Tibial artery (tissue), 4 donors: Measurements from ENCODE around the gene SETD5.

Experiments
- DNase-seq, 2 donors: peaks; one replicate each; pipeline ENCODE4 v3.0.0-alpha.2; 2019
- H3K27ac ChIP-seq, 2 donors: fragments of 200-600 bp; sonication (generic) in 1 of 2; 1 replicate in 1 of 2; 2 replicates in 1 of 2; pipeline ENCODE4 v1.5.1; 2018 to 2019; ENCODE audit warnings: mild to moderate bottlenecking in 1 of 2
- H3K27me3 ChIP-seq, 2 donors: fragments of 200-600 bp; sonication (generic) in 1 of 2; one replicate each; pipeline versions ENCODE4 v1.5.1 to v1.6.0; 2016 to 2019
- H3K36me3 ChIP-seq, 3 donors: fragments of 200-600 bp; sonication (generic) in 2 of 3; one replicate each; pipeline ENCODE4 v1.5.1; 2016 to 2019; ENCODE audit warnings: mild to moderate bottlenecking in 2 of 3
- H3K4me1 ChIP-seq, 4 donors: fragments of 200-600 bp; sonication (generic) in 2 of 4; 1 replicate in 3 of 4; 2 replicates in 1 of 4; pipeline ENCODE4 v1.5.1; 2016 to 2019
- H3K4me3 ChIP-seq, 2 donors: fragments of 200-600 bp; sonication (generic) in 1 of 2; 1 replicate in 1 of 2; 2 replicates in 1 of 2; pipeline ENCODE4 v1.5.1; 2018 to 2019; ENCODE audit warnings: mild to moderate bottlenecking in 2 of 2
- H3K9me3 ChIP-seq, 3 donors: fragments of 200-600 bp; sonication (generic) in 1 of 3; one replicate each; pipeline ENCODE4 v1.5.1; 2016 to 2019
- CTCF ChIP-seq, 2 experiments: fragments of 200-600 bp in 1 of 2; fragments of 450-650 bp in 1 of 2; IDR thresholded peaks; one replicate each; pipeline ENCODE4 v1.5.1; 2017 to 2019; ENCODE audit warnings: antibody characterized with exemption in 2 of 2, mild to moderate bottlenecking in 1 of 2, moderate library complexity in 1 of 2
- intact Hi-C: fragments of 100-400 bp; cut with DNase I; formaldehyde crosslinking; loops from one replicate; pipeline ENCODE4 v1.15.0; 2023; ENCODE audit warnings: low total_unique reads

Gene SETD5

GRCh38 chr3:9402410-9403228 is 5.2 kb downstream of the SETD5 start:
- no peaks in the 10 kb centered on the region for H3K27me3 ChIP-seq
- peaks cover 0 to 88% (median 67%) of the 10 kb centered on the region in 4 donors for H3K4me1 ChIP-seq
- intact Hi-C loops = no loop called here
- no peaks in the 10 kb centered on the region for H3K36me3 ChIP-seq
- peak overlapping the region in 1 of 2 donors; percentile 100 for H3K27ac ChIP-seq
- no peak for DNase-seq
- H3K4me3 ChIP-seq = no peak overlapping the region
- no peak for TF ChIP-seq CTCF (IDR thresholded peaks at IDR 0.05)
- no peaks in the 10 kb centered on the region for H3K9me3 ChIP-seq

DNA sequence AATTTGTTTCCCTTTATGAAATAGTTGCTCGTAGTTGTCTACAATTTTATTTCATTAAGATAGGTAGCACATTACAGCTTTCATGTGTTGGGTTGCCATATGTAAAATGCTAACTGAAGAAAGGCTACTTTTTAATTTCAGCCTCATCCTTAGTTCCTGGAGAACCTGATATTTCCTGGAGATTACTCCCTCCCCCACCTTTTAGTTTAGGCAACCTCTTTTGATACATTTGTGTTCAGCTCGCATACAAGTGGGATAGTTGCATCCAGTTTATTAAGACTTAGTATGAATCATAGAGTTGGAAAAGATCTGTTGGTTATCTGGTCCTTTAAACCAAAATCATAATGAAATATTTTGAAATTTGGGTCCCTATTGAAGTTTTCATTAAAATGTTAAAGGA is 6.0 kb downstream of the SETD5 start:
- H3K9me3 ChIP-seq = no peaks in the 10 kb centered on the region
- peak overlapping the region in 1 of 2 donors; percentile 100 for H3K27ac ChIP-seq
- intact Hi-C loops = no loop called here
- no peaks in the 10 kb centered on the region for H3K27me3 ChIP-seq
- H3K4me3 ChIP-seq = no peak overlapping the region
- no peak for TF ChIP-seq CTCF (IDR thresholded peaks at IDR 0.05)
- no peak for DNase-seq
- no peaks in the 10 kb centered on the region for H3K36me3 ChIP-seq
- H3K4me1 ChIP-seq = peaks cover 0 to 94% (median 70%) of the 10 kb centered on the region in 4 donors

DNA sequence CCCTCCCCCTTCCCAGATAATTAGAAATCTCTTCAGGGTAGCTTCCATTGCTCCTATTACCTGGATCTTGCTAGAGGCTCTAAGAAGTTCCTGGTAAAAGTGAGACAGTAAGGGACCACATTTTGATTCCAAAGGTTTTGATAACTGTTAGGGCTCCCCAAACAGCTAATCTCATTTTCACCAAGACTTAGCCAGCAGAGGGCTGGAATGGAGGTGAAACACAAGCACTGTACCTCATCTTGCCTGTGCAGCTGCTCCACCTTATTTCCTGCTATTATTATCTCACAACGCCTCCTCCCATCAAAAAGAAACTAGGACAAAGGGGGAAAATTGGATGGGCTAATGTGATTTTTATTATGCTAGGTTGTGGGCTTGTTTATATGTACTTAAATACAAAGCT is 7.3 kb downstream of the SETD5 start:
- H3K9me3 ChIP-seq = no peaks in the 10 kb centered on the region
- no peaks in the 10 kb centered on the region for H3K36me3 ChIP-seq
- TF ChIP-seq CTCF (IDR thresholded peaks at IDR 0.05) = no peak
- peaks cover 0 to 96% (median 66%) of the 10 kb centered on the region in 4 donors for H3K4me1 ChIP-seq
- intact Hi-C loops = no loop called here
- no peak for DNase-seq
- H3K27me3 ChIP-seq = no peaks in the 10 kb centered on the region
- H3K27ac ChIP-seq = peak overlapping the region in 1 of 2 donors; percentile 2
- H3K4me3 ChIP-seq = no peak overlapping the region

DNA sequence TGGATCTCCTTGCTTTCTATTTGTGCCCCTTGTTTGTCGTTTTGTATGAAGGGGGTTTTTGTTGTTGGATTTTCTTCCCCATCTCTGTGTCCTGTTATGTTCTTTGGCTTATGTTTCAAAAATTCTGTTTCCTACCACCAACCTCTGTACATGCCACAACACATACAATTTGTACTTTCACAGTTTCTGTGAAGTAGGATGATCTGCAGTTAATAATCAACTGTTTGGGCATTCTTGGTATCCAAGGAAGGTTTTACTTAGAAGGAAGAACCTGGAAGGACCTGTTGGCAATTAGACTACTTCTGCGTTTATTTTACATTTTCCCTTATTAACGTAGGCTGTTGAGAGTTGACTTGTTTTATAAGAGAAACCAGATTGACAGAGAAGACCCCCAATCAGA is 8.3 kb downstream of the SETD5 start:
- peaks cover 0 to 96% (median 59%) of the 10 kb centered on the region in 4 donors for H3K4me1 ChIP-seq

DNA sequence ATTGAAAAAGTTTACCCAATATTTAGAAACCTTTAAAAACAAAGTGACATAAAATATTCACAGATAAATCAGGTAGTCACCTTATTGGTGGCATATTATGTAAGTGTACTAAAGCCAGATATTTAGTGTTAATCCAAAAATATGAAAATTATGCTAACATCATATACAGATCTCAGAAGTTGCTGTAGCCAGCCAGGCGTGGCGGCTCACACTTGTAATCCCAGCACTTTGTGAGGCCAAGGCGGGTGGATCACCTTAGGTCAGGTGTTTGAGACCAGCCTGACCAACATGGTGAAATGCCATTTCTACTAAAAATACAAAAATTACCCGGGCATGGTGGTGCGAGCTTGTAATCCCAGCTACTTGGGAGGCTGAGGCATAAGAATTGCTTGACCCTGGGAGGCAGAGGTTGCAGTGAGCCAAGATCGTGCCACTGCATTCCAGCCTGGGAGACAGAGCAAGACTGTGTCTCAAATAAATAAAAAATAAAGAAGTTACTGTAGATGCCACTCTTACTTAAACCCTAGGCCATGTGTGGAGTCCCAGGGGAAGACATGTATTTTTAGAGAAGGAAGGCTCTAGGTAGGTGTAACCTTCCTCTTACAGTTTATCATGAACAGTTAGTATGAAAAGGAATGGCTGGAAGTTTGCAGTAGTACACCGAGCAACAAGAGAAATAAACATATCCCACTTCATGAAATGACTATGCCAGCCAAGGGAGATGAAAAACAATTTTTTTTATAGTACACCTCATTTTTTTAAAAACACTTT is 9.6 kb downstream of the SETD5 start:
- Histone ChIP-seq H3K27me3 (no peaks in the 10 kb centered on the region), H3K27ac (no peak overlapping the region), H3K4me1 (peaks cover 0 to 96% (median 53%) of the 10 kb centered on the region in 4 donors), H3K36me3 (no peaks in the 10 kb centered on the region), H3K9me3 (no peaks in the 10 kb centered on the region), H3K4me3 (no peak overlapping the region)
- no peak for DNase-seq
- intact Hi-C loops = no loop called here
- no peak for TF ChIP-seq CTCF (IDR thresholded peaks at IDR 0.05)

More for the DNA sequence above, 8.3 kb downstream of the SETD5 start:
- intact Hi-C loops = no loop called here
- no peak for DNase-seq
- Histone ChIP-seq H3K27ac (peak overlapping the region in 1 of 2 donors; percentile 8), H3K9me3 (no peaks in the 10 kb centered on the region), H3K4me3 (no peak overlapping the region), H3K36me3 (no peaks in the 10 kb centered on the region), H3K27me3 (no peaks in the 10 kb centered on the region)
- TF ChIP-seq CTCF (IDR thresholded peaks at IDR 0.05) = no peak
